Kidney (tissue), 22 donors: Measurements from ENCODE around the gene GALNT17. TPM values are rescaled to one million over a fixed set of nuclear protein-coding genes. Genes with fewer than 3 reads are reported as not detected.

Experiments used
- DNase-seq, 5 donors: peaks; one replicate each; pipeline ENCODE4 v3.0.0-alpha.2; 2013 to 2020
- FAIRE-seq: peaks from 2 replicates; lab custom pipeline; 2012; peaks lifted over from hg19 to GRCh38; lab: Jason Lieb, UNC
- H3K27ac ChIP-seq, 2 donors: one replicate each; pipeline ENCODE4 v1.7.0; 2013; ENCODE audit warnings: low read depth in 2 of 2, low read length in 2 of 2, inconsistent platforms in 1 of 2
- H3K27me3 ChIP-seq: one replicate; pipeline ENCODE4 v1.7.1; 2013; ENCODE audit warnings: low read length, inconsistent platforms; ENCODE audit not compliant: control insufficient read depth, insufficient read depth
- H3K36me3 ChIP-seq, 3 donors: one replicate each; pipeline versions ENCODE4 v1.7.0 to v1.7.1; 2013; ENCODE audit warnings: low read length in 3 of 3, control low read depth in 1 of 3, inconsistent platforms in 1 of 3; ENCODE audit not compliant: insufficient read depth in 3 of 3, control insufficient read depth in 2 of 3
- H3K4me1 ChIP-seq, 3 donors: one replicate each; pipeline versions ENCODE4 v1.7.0 to v1.7.1; 2013; ENCODE audit warnings: low read length in 3 of 3, inconsistent platforms in 1 of 3, low read depth in 1 of 3; ENCODE audit not compliant: control insufficient read depth in 2 of 3, insufficient read depth in 2 of 3
- H3K4me3 ChIP-seq, 3 donors: one replicate each; pipeline versions ENCODE4 v1.7.0 to v1.8.1; 2013; ENCODE audit warnings: low read length in 3 of 3, control low read depth in 1 of 3, inconsistent platforms in 1 of 3
- H3K9ac ChIP-seq, 3 donors: one replicate each; pipeline versions ENCODE4 v1.7.0 to v1.7.1; 2013; ENCODE audit warnings: low read length in 3 of 3, control low read depth in 1 of 3, inconsistent platforms in 1 of 3
- H3K9me3 ChIP-seq, 3 donors: one replicate each; pipeline versions ENCODE4 v1.7.0 to v1.7.1; 2013; ENCODE audit warnings: low read length in 3 of 3, control low read depth in 1 of 3, inconsistent platforms in 1 of 3; ENCODE audit not compliant: control insufficient read depth in 2 of 3, insufficient read depth in 1 of 3
- intact Hi-C: fragments of 100-400 bp; cut with DNase I; formaldehyde crosslinking; loops from one replicate; pipeline ENCODE4 v1.11.1; 2022
- long read RNA-seq, 10 donors: library from polyadenylated mRNA in 1 of 10; unstranded in 1 of 10; transcript quantifications; one replicate each; pipeline ENCODE4 v2.0.0 and lab custom pipeline, GENCODE V29; 2021 to 2026
- polyA plus RNA-seq: library from polyadenylated mRNA; stranded (reverse); fragments of 350-450 nt; fragmentation: Illumina TruSeq; extraction: RNeasy Lipid Tissue Mini Kit (QIAGEN cat#74804); gene quantifications from one replicate; pipeline ENCODE4 v1.2.3, GENCODE V29; 2014; ENCODE audit warnings: low read depth, low replicate concordance; ENCODE audit not compliant: insufficient read depth
- total RNA-seq: library from RNA; stranded (reverse); fragmentation: NEBNext Ultra II Directional; extraction: Animal tissue kit (Norgen Biotek cat#: 25700); gene quantifications from one replicate; pipeline ENCODE4 v1.2.1, GENCODE V29; 2021
- TF ChIP-seq, protein P1 (sequence below): IDR thresholded peaks from 3 replicates; pipeline ENCODE4 v1.5.1; 2012; ENCODE audit warnings: mild to moderate bottlenecking, moderate library complexity, borderline replicate concordance; ENCODE audit not compliant: insufficient read depth; ENCODE audit errors: extremely low read depth
- donor health status: control.
- donor health status: control.
- donor health status: control.
- donor health status: control.
- donor health status: control.
- donor health status: DM: yes; HTN: yes; CAD: no.
- donor health status: Normal renal cell carcinoma (clear cell type).

Gene GALNT17
- 2.4 TPM for total RNA-seq
- polyA plus RNA-seq: 5.5 TPM
- long read RNA-seq, donor 1, partial matches to known transcripts: 0 of 1 reads
- long read RNA-seq, donor 1, other reads (novel, unspliced or antisense): 0 of 1 reads
- long read RNA-seq, donor 2: 0 reads
- long read RNA-seq, donor 3: 0 reads
- long read RNA-seq, donor 4, partial matches to known transcripts: 0 of 1 reads
- long read RNA-seq, donor 4, other reads (novel, unspliced or antisense): 0 of 1 reads
- long read RNA-seq, donor 5: 0 reads
- long read RNA-seq, donor 6: 0 reads
- long read RNA-seq, donor 7: 0 reads
- long read RNA-seq, donor 8: 0 reads
- long read RNA-seq, donor 9: 0 reads
- long read RNA-seq, donor 10: 0 reads

DNA sequence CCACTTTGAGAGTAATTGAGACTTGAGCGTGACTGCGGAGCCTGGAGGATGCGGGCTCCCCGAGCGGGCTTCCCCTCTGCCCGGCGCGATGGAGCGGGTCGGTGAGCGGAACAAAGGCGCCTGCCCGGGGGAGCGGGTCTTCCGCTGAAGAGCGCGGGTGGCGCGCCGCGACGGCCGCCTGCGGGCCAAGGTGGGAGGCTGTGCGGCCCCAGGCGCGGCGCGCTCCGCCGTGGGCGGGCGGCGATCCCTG is at the start of gene GALNT17:
GALNT17 (plus strand) TSS at position 18 of the 250 bp plus-strand sequence.
- intact Hi-C loops: no loop called here
- H3K27ac ChIP-seq: no peak within 1 kb of the TSS
- FAIRE-seq: no peak

GRCh38 chr7:71095266-71095860 is 36.6 kb upstream of the GALNT17 start:
- H3K27ac ChIP-seq: no peak overlapping the region
- H3K9me3 ChIP-seq: peaks cover 0 to 5% (median 0%) of the 10 kb centered on the region in 3 donors
- TF ChIP-seq, protein P1, sequence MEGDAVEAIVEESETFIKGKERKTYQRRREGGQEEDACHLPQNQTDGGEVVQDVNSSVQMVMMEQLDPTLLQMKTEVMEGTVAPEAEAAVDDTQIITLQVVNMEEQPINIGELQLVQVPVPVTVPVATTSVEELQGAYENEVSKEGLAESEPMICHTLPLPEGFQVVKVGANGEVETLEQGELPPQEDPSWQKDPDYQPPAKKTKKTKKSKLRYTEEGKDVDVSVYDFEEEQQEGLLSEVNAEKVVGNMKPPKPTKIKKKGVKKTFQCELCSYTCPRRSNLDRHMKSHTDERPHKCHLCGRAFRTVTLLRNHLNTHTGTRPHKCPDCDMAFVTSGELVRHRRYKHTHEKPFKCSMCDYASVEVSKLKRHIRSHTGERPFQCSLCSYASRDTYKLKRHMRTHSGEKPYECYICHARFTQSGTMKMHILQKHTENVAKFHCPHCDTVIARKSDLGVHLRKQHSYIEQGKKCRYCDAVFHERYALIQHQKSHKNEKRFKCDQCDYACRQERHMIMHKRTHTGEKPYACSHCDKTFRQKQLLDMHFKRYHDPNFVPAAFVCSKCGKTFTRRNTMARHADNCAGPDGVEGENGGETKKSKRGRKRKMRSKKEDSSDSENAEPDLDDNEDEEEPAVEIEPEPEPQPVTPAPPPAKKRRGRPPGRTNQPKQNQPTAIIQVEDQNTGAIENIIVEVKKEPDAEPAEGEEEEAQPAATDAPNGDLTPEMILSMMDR: no peak
- no peaks in the 10 kb centered on the region for H3K36me3 ChIP-seq
- no peak for DNase-seq
- no peak overlapping the region for H3K9ac ChIP-seq
- intact Hi-C loops: no loop called here
- no peaks in the 10 kb centered on the region for H3K4me1 ChIP-seq
- no peak for FAIRE-seq
- H3K4me3 ChIP-seq: no peak overlapping the region
- H3K27me3 ChIP-seq: no peaks in the 10 kb centered on the region

More for the DNA sequence above, at the start of gene GALNT17:
- peak within 1 kb of the TSS in 1 of 3 donors; percentile 56 for H3K4me3 ChIP-seq
- no peaks in the 10 kb centered on the region for H3K9me3 ChIP-seq
- TF ChIP-seq, protein P1: no peak
- H3K9ac ChIP-seq: no peak within 1 kb of the TSS
- peaks cover 5% of the 10 kb centered on the region for H3K27me3 ChIP-seq
- no peaks in the 10 kb centered on the region for H3K4me1 ChIP-seq
- DNase-seq: no peak
- no peaks in the 10 kb centered on the region for H3K36me3 ChIP-seq

GRCh38 chr7:71096351-71096750 is 35.6 kb upstream of the GALNT17 start:
- TF ChIP-seq, protein P1: no peak
- no peaks in the 10 kb centered on the region for H3K4me1 ChIP-seq
- FAIRE-seq (no peak), DNase-seq (no peak)
- no peaks in the 10 kb centered on the region for H3K36me3 ChIP-seq
- no peak overlapping the region for H3K9ac ChIP-seq
- H3K27ac ChIP-seq: no peak overlapping the region
- H3K4me3 ChIP-seq: no peak overlapping the region
- H3K27me3 ChIP-seq: no peaks in the 10 kb centered on the region
- H3K9me3 ChIP-seq: peaks cover 0 to 5% (median 0%) of the 10 kb centered on the region in 3 donors
- intact Hi-C loops: no loop called here
